Stimulated activated CD8-positive, alpha-beta memory T cell treated with anti-CD3 and anti-CD28 coated beads, Interleukin-15, amount 100 ng/mL, for 24 hours (primary cell): ENCODE data around the gene ZBED1.
"Not testable (repeated sequence)": the region's sequence is repeated elsewhere in the genome, so short reads cannot be mapped to it uniquely, and the experiment has no call there.

Experiments used
- DNase-seq: peaks from one replicate; pipeline ENCODE4 v3.0.0-alpha.2; 2020; ENCODE audit warnings: low read depth

The ZBED1 gene

GRCh38 chrX:2474280-2474962 is 26.4 kb downstream of the ZBED1 start:
- no peak for DNase-seq

GRCh38 chrX:2473064-2473463 is 27.7 kb downstream of the ZBED1 start:
- not testable (repeated sequence) for DNase-seq

GRCh38 chrX:2471641-2472040 is 29.1 kb downstream of the ZBED1 start:
- no peak for DNase-seq

GRCh38 chrX:2471126-2471525 is 29.6 kb downstream of the ZBED1 start:
- DNase-seq, result not testable (repeated sequence)

- not testable (repeated sequence) for DNase-seq
These were observed 30.9 kb downstream of the ZBED1 start for GRCh38 chrX:2469852-2470251.

- DNase-seq, result no peak
These were observed 31.5 kb downstream of the ZBED1 start for GRCh38 chrX:2469196-2469685.

GRCh38 chrX:2468261-2469195 is 32.2 kb downstream of the ZBED1 start:
- no peak for DNase-seq

GRCh38 chrX:2466876-2467656 is 33.7 kb downstream of the ZBED1 start:
- DNase-seq, result no peak

- no peak for DNase-seq
These were observed 36.1 kb downstream of the ZBED1 start for GRCh38 chrX:2464677-2465166.

GRCh38 chrX:2463973-2464676 is 36.7 kb downstream of the ZBED1 start:
- no peak for DNase-seq

GRCh38 chrX:2463481-2463880 is 37.3 kb downstream of the ZBED1 start:
- DNase-seq, result not testable (repeated sequence)

- DNase-seq, result no peak
These were observed 38.0 kb downstream of the ZBED1 start for GRCh38 chrX:2462780-2463179.

GRCh38 chrX:2462074-2462473 is 38.7 kb downstream of the ZBED1 start:
- no peak for DNase-seq

- DNase-seq, result no peak
These were observed 39.1 kb downstream of the ZBED1 start for GRCh38 chrX:2461711-2462016.

GRCh38 chrX:2460821-2461710 is 39.7 kb downstream of the ZBED1 start:
- not testable (repeated sequence) for DNase-seq

- not testable (repeated sequence) for DNase-seq
These were observed 40.7 kb downstream of the ZBED1 start for GRCh38 chrX:2460048-2460447.

GRCh38 chrX:2458309-2458708 is 42.5 kb downstream of the ZBED1 start:
- no peak for DNase-seq

- no peak for DNase-seq
These were observed 43.3 kb downstream of the ZBED1 start for GRCh38 chrX:2457289-2458133.

- DNase-seq, result not testable (repeated sequence)
These were observed 44.7 kb downstream of the ZBED1 start for GRCh38 chrX:2456091-2456490.

- not testable (repeated sequence) for DNase-seq
These were observed 46.2 kb downstream of the ZBED1 start for GRCh38 chrX:2454620-2455019.
